DOHH2 (cell line): ENCODE results near the gene DDX43.

Experiments
- CTCF ChIP-seq: fragments of 200-600 bp; sonication (generic); IDR thresholded peaks from one replicate; pipeline ENCODE4 v1.5.1; 2014; ENCODE audit warnings: antibody characterized with exemption, mild to moderate bottlenecking, low read depth, low read length; ENCODE audit not compliant: poor library complexity, severe bottlenecking
- EZH2phosphoT487 ChIP-seq: fragments of 200-600 bp; sonication (generic); IDR thresholded peaks from 2 replicates; pipeline ENCODE4 v1.6.1; 2017; ENCODE audit warnings: borderline replicate concordance, mild to moderate bottlenecking, antibody characterized with exemption, low read length, moderate library complexity, mixed read lengths

GRCh38 chr6:73409395-73409794 is 14.8 kb downstream of the DDX43 start:
- no peak for TF ChIP-seq EZH2phosphoT487
- no peak for TF ChIP-seq CTCF
